Endothelial cell of umbilical vein (primary cell): ENCODE measurements around the gene P2RX4.

Source experiments
- EZH2 ChIP-seq: IDR thresholded peaks from 2 replicates; pipeline ENCODE4 v1.6.1; 2012; ENCODE audit warnings: borderline replicate concordance, low read depth, mild to moderate bottlenecking, moderate library complexity, low read length, inconsistent platforms; ENCODE audit not compliant: severe bottlenecking
- JUN ChIP-seq: IDR thresholded peaks from 2 replicates; pipeline ENCODE4 v1.6.1; 2011; ENCODE audit warnings: borderline replicate concordance, low read depth; ENCODE audit not compliant: insufficient read length, insufficient read depth
- POLR2A ChIP-seq: IDR thresholded peaks from 2 replicates; pipeline ENCODE4 v1.6.1; 2012; ENCODE audit warnings: low read depth, mild to moderate bottlenecking, control low read depth, low read length
- POLR2AphosphoS5 ChIP-seq: IDR thresholded peaks from 2 replicates; pipeline ENCODE4 v1.6.1; 2012; ENCODE audit warnings: low read depth, mild to moderate bottlenecking, control low read depth, low read length, moderate library complexity; ENCODE audit not compliant: insufficient read depth
- TF ChIP-seq, protein P1 (sequence below), 2 donors: IDR thresholded peaks; 1 replicate in 1 of 2; 2 replicates in 1 of 2; pipeline ENCODE4 v1.5.1; 2011; ENCODE audit warnings: low read length in 2 of 2, mild to moderate bottlenecking in 2 of 2, moderate library complexity in 2 of 2, control low read depth in 1 of 2, inconsistent platforms in 1 of 2, low read depth in 1 of 2; ENCODE audit not compliant: insufficient read depth in 1 of 2; ENCODE audit errors: extremely low read depth in 1 of 2

DNA sequence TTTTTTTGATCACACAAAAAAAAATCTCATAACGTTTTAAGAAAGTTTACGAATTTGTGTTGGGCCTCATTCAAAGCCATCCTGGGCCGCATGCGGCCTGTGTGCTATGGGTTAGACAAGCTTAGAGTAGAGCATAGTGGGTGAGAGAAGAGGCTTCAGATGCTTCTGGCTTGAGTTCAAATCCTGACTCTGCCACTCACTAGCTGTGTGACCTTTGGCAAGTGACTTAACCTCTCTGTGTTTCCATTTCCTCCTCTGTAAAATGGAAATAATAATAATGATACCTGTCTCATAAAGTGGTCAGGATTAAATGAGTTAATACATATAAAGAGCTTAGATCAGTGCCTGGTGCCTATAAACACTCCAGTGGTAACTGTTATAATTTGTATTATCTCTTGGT is 6.2 kb downstream of the P2RX4 start:
- TF ChIP-seq, protein P1, sequence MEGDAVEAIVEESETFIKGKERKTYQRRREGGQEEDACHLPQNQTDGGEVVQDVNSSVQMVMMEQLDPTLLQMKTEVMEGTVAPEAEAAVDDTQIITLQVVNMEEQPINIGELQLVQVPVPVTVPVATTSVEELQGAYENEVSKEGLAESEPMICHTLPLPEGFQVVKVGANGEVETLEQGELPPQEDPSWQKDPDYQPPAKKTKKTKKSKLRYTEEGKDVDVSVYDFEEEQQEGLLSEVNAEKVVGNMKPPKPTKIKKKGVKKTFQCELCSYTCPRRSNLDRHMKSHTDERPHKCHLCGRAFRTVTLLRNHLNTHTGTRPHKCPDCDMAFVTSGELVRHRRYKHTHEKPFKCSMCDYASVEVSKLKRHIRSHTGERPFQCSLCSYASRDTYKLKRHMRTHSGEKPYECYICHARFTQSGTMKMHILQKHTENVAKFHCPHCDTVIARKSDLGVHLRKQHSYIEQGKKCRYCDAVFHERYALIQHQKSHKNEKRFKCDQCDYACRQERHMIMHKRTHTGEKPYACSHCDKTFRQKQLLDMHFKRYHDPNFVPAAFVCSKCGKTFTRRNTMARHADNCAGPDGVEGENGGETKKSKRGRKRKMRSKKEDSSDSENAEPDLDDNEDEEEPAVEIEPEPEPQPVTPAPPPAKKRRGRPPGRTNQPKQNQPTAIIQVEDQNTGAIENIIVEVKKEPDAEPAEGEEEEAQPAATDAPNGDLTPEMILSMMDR (IDR thresholded peaks at IDR 0.05; ENCODE audit: extremely low read depth in 1 of 2, insufficient read depth in 1 of 2, low read depth in 1 of 2, low read length in 2 of 2), result no peak
- TF ChIP-seq POLR2A (no peak), POLR2AphosphoS5 (no peak), EZH2 (no peak), JUN (no peak)
